22Rv1 (cell line): ENCODE results near the gene TMEM39B.

Source experiments
- H3K27ac ChIP-seq: fragments of 450-650 bp; 2 replicates; pipeline ENCODE4 v1.5.1; 2017
- CTCF ChIP-seq: fragments of 450-650 bp; IDR thresholded peaks from 2 replicates; pipeline ENCODE4 v1.5.1; 2017; ENCODE audit warnings: mild to moderate bottlenecking
- ZFX ChIP-seq: fragments of 450-650 bp; IDR thresholded peaks from 2 replicates; pipeline ENCODE4 v1.6.1; 2017; ENCODE audit warnings: antibody characterized with exemption, borderline replicate concordance

TMEM39B gene

GRCh38 chr1:32091176-32091575, 18.4 kb downstream of the TMEM39B start:
- H3K27ac ChIP-seq: no peak overlapping the region
- TF ChIP-seq ZFX (no peak), CTCF (no peak)

GRCh38 chr1:32091591-32091990, 18.9 kb downstream of the TMEM39B start:
- no peak overlapping the region for H3K27ac ChIP-seq
- no peak for TF ChIP-seq CTCF
- TF ChIP-seq ZFX: no peak

- no peak for TF ChIP-seq CTCF
- TF ChIP-seq ZFX: no peak
- H3K27ac ChIP-seq: no peak overlapping the region
Measured at GRCh38 chr1:32094746-32095521, 22.2 kb downstream of the TMEM39B start.

GRCh38 chr1:32099426-32099825, 26.7 kb downstream of the TMEM39B start:
- no peak overlapping the region for H3K27ac ChIP-seq
- TF ChIP-seq ZFX: no peak
- no peak for TF ChIP-seq CTCF

GRCh38 chr1:32100359-32100758, 27.6 kb downstream of the TMEM39B start:
- TF ChIP-seq CTCF (no peak), ZFX (no peak)
- H3K27ac ChIP-seq: no peak overlapping the region

GRCh38 chr1:32100807-32101708, 28.3 kb downstream of the TMEM39B start:
- H3K27ac ChIP-seq: no peak overlapping the region
- no peak for TF ChIP-seq ZFX
- no peak for TF ChIP-seq CTCF

- peak overlapping the region; percentile 23; the same call in 1 of the 2 replicates for H3K27ac ChIP-seq
- no peak for TF ChIP-seq ZFX
- no peak for TF ChIP-seq CTCF
Measured at GRCh38 chr1:32104127-32104526, 31.4 kb downstream of the TMEM39B start.
